ENCODE data around the gene ZNF236.

- no peak for TF ChIP-seq CTCF (IDR thresholded peaks at IDR 0.05)
- TF ChIP-seq EZH2 (IDR thresholded peaks at IDR 0.05), result no peak
- TF ChIP-seq EZH2phosphoT487 (IDR thresholded peaks at IDR 0.05), result no peak
Measured at GRCh38 chr18:76993573-76993972, 171.2 kb downstream of the ZNF236 start.

Data from neural progenitor cell (in vitro differentiated cells).